HG03039 (cell line): ENCODE measurements around the gene CROCC2.

Experiments used
- ATAC-seq: cut with Tn5 transposase; IDR thresholded peaks from one replicate; pipeline ENCODE4 v1.9.1; 2021; ENCODE audit warnings: mild to moderate bottlenecking, moderate library complexity; ENCODE audit not compliant: unreplicated experiment

CROCC2 gene

GRCh38 chr2:240906141-240906910 is at the start of gene CROCC2:
Gene CROCC2 (plus strand): TSS chr2:240906336. CDS start chr2:240906514, 178 bp downstream.
- no peak for ATAC-seq

- ATAC-seq = no peak
These were observed 48.8 kb upstream of the CROCC2 start for GRCh38 chr2:240857039-240858008.

- ATAC-seq = no peak
These were observed 47.8 kb upstream of the CROCC2 start for GRCh38 chr2:240858321-240858720.

- no peak for ATAC-seq
These were observed 47.3 kb upstream of the CROCC2 start for GRCh38 chr2:240858871-240859270.

GRCh38 chr2:240861547-240861946 is 44.6 kb upstream of the CROCC2 start:
- ATAC-seq = no peak

- no peak for ATAC-seq
These were observed 41.7 kb upstream of the CROCC2 start for GRCh38 chr2:240864475-240864874.

- ATAC-seq = no peak
These were observed 40.7 kb upstream of the CROCC2 start for GRCh38 chr2:240865391-240865790.

GRCh38 chr2:240868286-240869108 is 37.6 kb upstream of the CROCC2 start, which contains the start of gene AGXT:
Gene AGXT (plus strand): TSS chr2:240868824. CDS start chr2:240868866, 42 bp downstream.
- no peak for ATAC-seq

- ATAC-seq = no peak
These were observed 36.8 kb upstream of the CROCC2 start for GRCh38 chr2:240869109-240869955.

GRCh38 chr2:240869956-240870875 is 35.9 kb upstream of the CROCC2 start:
- ATAC-seq = no peak

GRCh38 chr2:240871071-240871958 is 34.8 kb upstream of the CROCC2 start:
- ATAC-seq = no peak

- ATAC-seq = no peak
These were observed 33.6 kb upstream of the CROCC2 start for GRCh38 chr2:240872317-240873097.

GRCh38 chr2:240873098-240873788 is 32.9 kb upstream of the CROCC2 start:
- no peak for ATAC-seq

- ATAC-seq = no peak
These were observed 32.1 kb upstream of the CROCC2 start for GRCh38 chr2:240873805-240874714.

GRCh38 chr2:240874715-240875227 is 31.4 kb upstream of the CROCC2 start:
- ATAC-seq = no peak
